ENCODE results near the gene HDGFL2.
A peak's percentile ranks its signal among the peaks of the same experiment; 100 is the strongest.

HDGFL2 gene

GRCh38 chr19:4528843-4529242 is 56.7 kb downstream of the HDGFL2 start:
- no peak for TF ChIP-seq CTCF (IDR thresholded peaks at IDR 0.05; ENCODE audit: insufficient read depth, low read depth, low read length, missing control alignments)
- no peak overlapping the region for H3K4me3 ChIP-seq (ENCODE audit: low read length)
- no peak for DNase-seq (ENCODE audit: low read depth)

DNA sequence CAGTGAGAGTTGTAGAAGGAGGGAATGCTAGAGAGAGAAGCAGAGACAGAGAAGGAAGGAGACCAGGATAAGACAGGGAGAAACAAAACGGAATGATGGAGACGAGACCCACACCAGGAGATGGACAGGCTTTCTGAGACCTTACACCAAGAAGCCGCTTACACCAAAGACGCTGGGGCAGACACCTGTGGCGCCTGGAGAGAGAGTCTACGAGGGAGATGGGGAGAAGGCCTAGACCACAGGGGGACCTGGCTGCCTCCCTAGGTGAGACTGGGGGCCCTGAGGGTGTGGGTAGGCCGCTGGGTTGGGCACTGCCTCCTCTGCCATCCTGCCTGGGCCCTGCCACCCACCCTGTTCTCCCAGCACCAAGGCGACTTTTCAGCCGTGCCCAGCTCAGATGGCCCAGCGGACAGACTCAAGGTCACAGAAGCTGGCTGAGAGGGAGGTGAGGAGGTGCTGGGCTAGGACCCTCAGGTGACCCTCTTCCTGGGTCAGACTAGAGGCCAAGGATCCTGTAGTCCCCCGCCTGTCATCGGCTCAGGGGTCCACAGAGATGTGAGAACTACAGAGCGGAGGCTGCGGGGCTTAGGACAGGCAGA is 57.9 kb downstream of the HDGFL2 start:
- DNase-seq (ENCODE audit: low read depth): no peak
- no peak overlapping the region for H3K4me3 ChIP-seq (ENCODE audit: low read length)
- no peak for TF ChIP-seq CTCF (IDR thresholded peaks at IDR 0.05; ENCODE audit: insufficient read depth, low read depth, low read length, missing control alignments)

GRCh38 chr19:4531562-4532165 is 59.6 kb downstream of the HDGFL2 start:
- no peak for DNase-seq (ENCODE audit: low read depth)
- no peak for TF ChIP-seq CTCF (IDR thresholded peaks at IDR 0.05; ENCODE audit: insufficient read depth, low read depth, low read length, missing control alignments)
- H3K4me3 ChIP-seq (ENCODE audit: low read length): no peak overlapping the region

DNA sequence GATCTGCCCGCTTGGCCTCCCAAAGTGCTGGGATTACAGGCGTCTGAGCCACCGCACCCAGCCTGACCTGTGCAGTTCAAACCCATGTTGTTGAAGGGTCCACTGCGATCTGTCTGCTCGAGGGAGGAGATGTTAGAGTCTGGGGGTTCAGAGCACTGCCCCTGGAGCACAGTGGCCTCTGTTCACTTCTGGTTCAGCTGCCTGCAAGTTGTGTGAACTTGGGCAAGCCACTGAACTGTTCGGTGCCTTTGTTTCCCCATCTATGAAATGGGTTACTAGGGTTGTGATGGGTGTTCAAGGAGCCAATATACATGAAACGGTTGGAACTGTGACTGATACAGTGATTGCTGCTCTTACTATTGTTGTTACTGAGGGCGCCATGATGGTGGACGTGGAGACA is 61.2 kb downstream of the HDGFL2 start:
- H3K4me3 ChIP-seq (ENCODE audit: low read length): no peak overlapping the region
- TF ChIP-seq CTCF (IDR thresholded peaks at IDR 0.05; ENCODE audit: insufficient read depth, low read depth, low read length, missing control alignments): no peak
- DNase-seq (ENCODE audit: low read depth): no peak

GRCh38 chr19:4533835-4534424 is 61.8 kb downstream of the HDGFL2 start:
- no peak for DNase-seq (ENCODE audit: low read depth)
- TF ChIP-seq CTCF (IDR thresholded peaks at IDR 0.05; ENCODE audit: insufficient read depth, low read depth, low read length, missing control alignments): no peak
- no peak overlapping the region for H3K4me3 ChIP-seq (ENCODE audit: low read length)

DNA sequence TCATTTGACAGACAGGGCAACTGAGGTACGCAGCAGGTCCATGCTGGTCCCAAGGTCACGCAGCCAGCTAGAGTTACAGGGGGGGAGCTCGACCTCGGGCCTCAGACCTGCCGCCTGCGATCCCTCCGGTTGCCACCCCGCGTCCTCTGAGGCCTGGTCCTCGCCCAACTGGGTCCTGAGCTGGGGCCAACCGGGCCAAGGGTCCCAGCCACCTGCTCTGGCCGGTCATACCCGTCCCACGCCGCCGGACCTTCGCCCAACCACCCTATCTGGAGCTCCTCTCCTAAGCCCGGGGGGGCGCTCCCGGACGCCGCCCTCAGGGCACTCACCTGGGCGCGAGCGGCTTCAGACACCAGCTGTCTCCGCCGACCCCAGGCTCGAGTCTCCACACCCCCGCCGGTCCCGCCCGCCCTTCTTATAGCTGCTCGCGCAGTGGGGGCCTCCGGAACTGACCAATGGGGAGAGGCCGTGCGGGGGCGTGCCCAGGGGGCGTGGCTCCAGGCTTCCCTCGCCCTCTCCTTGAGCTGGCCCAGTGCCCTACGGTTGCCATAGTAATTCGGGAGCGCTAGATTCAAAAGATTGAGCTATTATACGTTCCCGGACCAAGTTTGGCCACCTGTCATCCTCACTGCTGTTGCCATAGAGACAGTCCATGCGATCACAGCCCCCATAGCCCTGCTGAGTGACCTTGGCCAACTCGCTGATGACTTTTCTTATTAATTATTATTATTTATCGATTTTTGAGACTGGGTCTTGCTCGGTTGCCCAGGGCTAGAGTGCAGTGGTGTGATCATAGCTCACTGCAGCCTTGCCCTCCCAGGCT is 63.0 kb downstream of the HDGFL2 start, which contains the start of gene PLIN5:
Gene PLIN5 (minus strand): TSS at position 389 of the 823 bp plus-strand sequence. CDS start 1,150 bp downstream, outside the sequence.
- TF ChIP-seq CTCF (IDR thresholded peaks at IDR 0.05; ENCODE audit: insufficient read depth, low read depth, low read length, missing control alignments): no peak
- peak; percentile 42 for DNase-seq (ENCODE audit: low read depth)
- no peak within 1 kb of the TSS for H3K4me3 ChIP-seq (ENCODE audit: low read length)
